ENCODE measurements around the gene GPI. TPM values are rescaled to one million over a fixed set of nuclear protein-coding genes. Genes with fewer than 3 reads are reported as not detected.

The GPI gene
- total and polyA plus RNA-seq, 2 donors (not counting 1 experiment from before 2014, with no cell fraction given), result 112 to 173 TPM

DNA sequence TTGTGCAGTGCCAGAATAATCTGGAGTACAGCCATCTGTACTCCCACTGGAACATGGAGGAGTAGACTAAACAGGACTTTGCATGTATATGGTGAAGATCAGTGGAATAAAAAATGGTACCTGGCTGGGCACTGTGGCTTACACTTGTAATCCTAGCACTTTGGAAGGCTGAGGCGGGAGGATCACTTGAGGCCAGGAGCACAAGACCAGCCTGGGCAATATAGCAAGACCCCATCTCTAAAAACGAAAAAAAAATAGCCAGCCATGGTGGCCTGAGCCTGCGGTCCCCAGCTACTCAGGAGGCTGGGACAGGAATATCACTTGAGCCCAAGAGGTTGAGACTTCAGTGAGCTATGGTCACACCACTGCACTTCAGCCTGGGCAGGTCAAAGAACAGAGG, 83.2 kb downstream of the GPI start:
- H3K9ac ChIP-seq (ENCODE audit: insufficient read depth, low read length), result no peak overlapping the region
- H3K27ac ChIP-seq (ENCODE audit: insufficient read depth, low read length), result no peak overlapping the region
- DNase-seq (ENCODE audit: low read depth in 2 of 2), result no peak
- H3K79me2 ChIP-seq (ENCODE audit: control insufficient read depth, insufficient read depth, low read length), result no peaks in the 10 kb centered on the region
- TF ChIP-seq, protein P1, sequence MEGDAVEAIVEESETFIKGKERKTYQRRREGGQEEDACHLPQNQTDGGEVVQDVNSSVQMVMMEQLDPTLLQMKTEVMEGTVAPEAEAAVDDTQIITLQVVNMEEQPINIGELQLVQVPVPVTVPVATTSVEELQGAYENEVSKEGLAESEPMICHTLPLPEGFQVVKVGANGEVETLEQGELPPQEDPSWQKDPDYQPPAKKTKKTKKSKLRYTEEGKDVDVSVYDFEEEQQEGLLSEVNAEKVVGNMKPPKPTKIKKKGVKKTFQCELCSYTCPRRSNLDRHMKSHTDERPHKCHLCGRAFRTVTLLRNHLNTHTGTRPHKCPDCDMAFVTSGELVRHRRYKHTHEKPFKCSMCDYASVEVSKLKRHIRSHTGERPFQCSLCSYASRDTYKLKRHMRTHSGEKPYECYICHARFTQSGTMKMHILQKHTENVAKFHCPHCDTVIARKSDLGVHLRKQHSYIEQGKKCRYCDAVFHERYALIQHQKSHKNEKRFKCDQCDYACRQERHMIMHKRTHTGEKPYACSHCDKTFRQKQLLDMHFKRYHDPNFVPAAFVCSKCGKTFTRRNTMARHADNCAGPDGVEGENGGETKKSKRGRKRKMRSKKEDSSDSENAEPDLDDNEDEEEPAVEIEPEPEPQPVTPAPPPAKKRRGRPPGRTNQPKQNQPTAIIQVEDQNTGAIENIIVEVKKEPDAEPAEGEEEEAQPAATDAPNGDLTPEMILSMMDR (conservative IDR thresholded peaks at IDR 0.05 in 1 of 2, IDR thresholded peaks at IDR 0.05 in 1 of 2; ENCODE audit: low read depth in 1 of 2, low read length in 2 of 2), result no peak
- TF ChIP-seq EZH2 (IDR thresholded peaks at IDR 0.05; ENCODE audit: low read length, missing control alignments), result no peak
- no peaks in the 10 kb centered on the region for H4K20me1 ChIP-seq (ENCODE audit: control insufficient read depth, extremely low read depth, insufficient read depth, low read length)
- H3K4me3 ChIP-seq (replicated peaks in 1 of 4; ENCODE audit: control extremely low read depth in 1 of 4, insufficient read depth in 1 of 4, low read depth in 3 of 4, low read length in 4 of 4), result no peak overlapping the region
- H3K9me3 ChIP-seq (ENCODE audit: control insufficient read depth, insufficient read depth, low read depth, low read length), result no peaks in the 10 kb centered on the region
- no peak overlapping the region for H2AFZ ChIP-seq (ENCODE audit: low read length)
- no peaks in the 10 kb centered on the region for H3K27me3 ChIP-seq (ENCODE audit: control insufficient read depth, insufficient read depth, low read length)
- no peaks in the 10 kb centered on the region for H3K4me1 ChIP-seq (ENCODE audit: control insufficient read depth, extremely low read depth, insufficient read depth, low read length)
- no peak overlapping the region for H3K4me2 ChIP-seq (ENCODE audit: extremely low read depth, insufficient read depth, low read length)
- H3K36me3 ChIP-seq (ENCODE audit: control insufficient read depth, insufficient read depth, low read length), result peaks cover 7% of the 10 kb centered on the region

Other genes with a start within 250 kb of the GPI start
- gene LSM14A, start 192.7 kb upstream of the GPI start, total RNA-seq, result 73.4 and 97.8 TPM in 2 replicates
- 82.2 and 82.5 TPM in 2 replicates for gene LSM14A, start 192.7 kb upstream of the GPI start, polyA plus RNA-seq
- 8.5 and 10.9 TPM in 2 replicates for gene GARRE1, start 110.6 kb upstream of the GPI start, total RNA-seq
- 7.2 and 8.0 TPM in 2 replicates for gene GARRE1, start 110.6 kb upstream of the GPI start, polyA plus RNA-seq
- 11.6 and 12.2 TPM in 2 replicates for gene PDCD2L, start 39.2 kb downstream of the GPI start, total RNA-seq
- gene PDCD2L, start 39.2 kb downstream of the GPI start, polyA plus RNA-seq, result 8.9 and 14.7 TPM in 2 replicates
- 114 and 147 TPM in 2 replicates for gene UBA2, start 63.2 kb downstream of the GPI start, total RNA-seq
- 104 and 105 TPM in 2 replicates for gene UBA2, start 63.2 kb downstream of the GPI start, polyA plus RNA-seq
- 38.5 and 49.0 TPM in 2 replicates for gene WTIP, start 116.6 kb downstream of the GPI start, total RNA-seq
- gene WTIP, start 116.6 kb downstream of the GPI start, polyA plus RNA-seq, result 18.4 and 20.9 TPM in 2 replicates

Measured in fibroblast of lung (primary cell).